Posterior cingulate gyrus (tissue), 11 donors: Measurements from ENCODE around the gene TMUB1.

Experiments used
- DNase-seq, 10 donors: peaks; one replicate each; pipeline versions ENCODE4 v3.0.0 to v3.0.0-alpha.2; 2020 to 2021; ENCODE audit warnings: mixed read lengths in 3 of 10
- intact Hi-C: fragments of 100-400 bp; cut with DNase I; formaldehyde crosslinking; loops from one replicate; pipeline ENCODE4 v1.15.1; 2023

TMUB1 gene

DNA sequence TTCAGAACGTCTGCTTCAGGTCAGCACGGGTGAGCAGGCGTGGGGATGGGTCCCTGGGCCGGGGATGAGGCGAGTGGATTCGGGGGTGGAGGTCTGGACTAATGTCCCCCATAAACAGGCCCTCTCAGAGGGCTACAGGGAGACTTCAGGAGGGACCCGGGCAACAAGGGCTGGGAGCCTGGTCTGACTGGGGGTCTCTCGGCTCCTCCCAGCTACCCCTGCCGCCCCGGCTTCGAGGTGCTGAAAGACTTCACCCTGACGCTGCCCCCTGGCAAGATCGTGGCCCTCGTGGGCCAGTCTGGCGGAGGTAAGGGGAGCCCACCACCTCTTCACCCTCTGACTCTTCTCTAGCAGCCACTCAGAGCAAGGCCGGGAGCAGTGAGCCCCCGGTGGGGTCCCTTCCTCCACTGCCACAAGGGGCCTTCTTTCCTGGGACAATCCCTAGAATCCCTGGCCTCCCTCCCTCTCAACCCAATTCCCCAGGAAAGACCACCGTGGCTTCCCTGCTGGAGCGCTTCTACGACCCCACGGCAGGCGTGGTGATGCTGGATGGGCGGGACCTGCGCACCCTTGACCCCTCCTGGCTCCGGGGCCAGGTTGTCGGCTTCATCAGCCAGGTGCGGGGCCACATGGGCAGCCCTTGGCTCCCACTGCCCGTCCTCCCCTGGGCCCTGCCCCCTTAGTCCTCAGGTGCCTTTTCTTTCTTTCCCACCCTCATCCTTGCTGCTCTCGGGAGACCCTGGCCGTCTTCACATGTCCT lies 42.5 kb downstream of the TMUB1 start:
- intact Hi-C loops, result no loop called here
- DNase-seq, result no peak

DNA sequence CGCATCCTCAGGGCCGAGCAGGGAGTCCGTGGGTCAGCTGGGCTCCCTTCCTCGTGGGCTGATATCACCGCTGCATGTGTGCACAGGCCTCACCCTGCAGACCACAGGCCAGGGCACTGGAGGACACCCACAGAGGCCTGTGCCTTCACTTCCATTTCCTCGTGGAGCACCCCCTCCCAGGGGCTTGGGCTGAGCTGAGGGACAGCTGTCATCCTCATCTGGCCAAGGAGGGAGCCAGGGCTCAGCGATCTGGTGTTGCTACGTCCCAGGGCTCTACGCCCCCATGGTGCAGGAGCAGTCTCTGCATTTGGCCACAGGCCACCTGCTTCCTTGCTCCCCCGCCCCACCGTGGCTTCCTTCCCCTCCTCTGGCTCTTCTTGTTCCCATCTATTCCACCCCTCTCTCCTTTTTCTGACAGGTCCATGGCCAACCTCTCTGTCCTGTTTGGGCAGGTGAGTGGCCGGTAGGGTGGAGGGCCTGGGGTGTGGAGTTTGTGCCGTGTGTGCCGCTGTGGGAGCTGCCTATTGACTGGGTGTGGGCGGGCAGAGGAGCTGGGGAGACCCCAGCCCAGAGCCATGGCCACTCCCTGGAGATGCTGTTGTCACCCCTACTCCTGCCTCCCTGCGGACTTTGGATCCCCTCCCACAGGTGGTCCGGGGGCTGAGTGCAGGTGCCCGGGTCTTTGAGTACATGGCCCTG lies 43.3 kb downstream of the TMUB1 start:
- DNase-seq, result no peak
- intact Hi-C loops, result no loop called here

DNA sequence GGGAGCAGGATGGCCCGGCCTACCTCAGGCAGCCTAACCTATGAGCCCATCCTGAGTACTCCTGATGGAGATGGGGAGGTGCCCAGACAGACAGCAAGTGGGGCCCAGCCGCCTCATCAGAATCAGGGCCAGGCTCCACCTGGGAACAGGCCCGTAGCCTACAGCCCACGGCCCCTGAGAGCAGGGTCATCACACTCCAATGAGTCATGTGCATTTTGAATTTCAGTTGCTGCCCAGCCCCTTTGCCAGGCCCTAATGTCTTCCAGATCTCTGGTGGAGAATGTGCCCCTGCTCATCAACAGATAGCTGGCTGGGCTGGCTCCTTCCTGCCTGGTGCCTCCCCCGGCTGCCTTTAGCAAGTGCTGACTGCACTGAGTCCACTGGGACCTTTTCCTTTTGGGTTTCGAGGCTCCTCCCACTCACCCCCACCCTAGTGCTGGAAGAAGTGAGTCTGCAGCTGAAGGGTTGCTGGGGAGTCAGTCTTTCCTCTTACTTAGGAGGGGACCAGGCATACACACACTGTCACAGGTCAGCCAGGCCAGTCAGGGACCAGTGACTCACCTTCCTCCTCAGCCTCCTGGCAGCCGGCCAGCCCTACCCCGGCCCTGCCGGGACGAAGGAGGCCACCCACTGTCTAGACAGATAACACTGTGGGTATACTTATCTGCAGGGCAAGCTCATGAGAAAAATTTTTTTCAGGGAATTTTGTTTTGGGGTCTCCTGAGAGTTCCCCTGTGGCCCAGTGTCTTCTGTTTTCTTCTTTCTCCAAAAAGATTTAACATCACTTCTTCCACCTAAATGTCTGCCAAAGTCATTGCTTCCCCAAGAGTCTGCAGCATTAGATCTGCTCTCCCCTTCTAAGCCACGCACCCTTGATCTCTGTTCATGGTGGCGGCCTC lies 44.1 kb downstream of the TMUB1 start:
- peak in 1 of 10 donors; percentile 81 for DNase-seq
- intact Hi-C loops, result no loop called here

DNA sequence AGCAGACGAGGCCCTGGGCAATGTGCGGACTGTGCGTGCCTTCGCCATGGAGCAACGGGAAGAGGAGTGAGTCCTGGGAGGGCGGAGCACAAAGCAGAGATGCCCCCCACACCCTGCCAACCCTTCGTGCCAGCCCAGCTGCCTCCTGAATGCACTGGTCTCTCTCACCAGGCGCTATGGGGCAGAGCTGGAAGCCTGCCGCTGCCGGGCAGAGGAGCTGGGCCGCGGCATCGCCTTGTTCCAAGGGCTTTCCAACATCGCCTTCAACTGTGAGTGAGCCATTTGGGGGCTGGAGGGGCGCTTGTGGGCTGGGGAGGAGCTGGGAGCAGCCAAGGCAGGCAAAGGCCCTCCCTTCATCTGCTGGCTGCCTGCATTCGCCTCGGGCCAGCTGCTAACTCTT lies 47.4 kb downstream of the TMUB1 start:
- DNase-seq, result peak in 1 of 10 donors; percentile 70
- intact Hi-C loops, result no loop called here

DNA sequence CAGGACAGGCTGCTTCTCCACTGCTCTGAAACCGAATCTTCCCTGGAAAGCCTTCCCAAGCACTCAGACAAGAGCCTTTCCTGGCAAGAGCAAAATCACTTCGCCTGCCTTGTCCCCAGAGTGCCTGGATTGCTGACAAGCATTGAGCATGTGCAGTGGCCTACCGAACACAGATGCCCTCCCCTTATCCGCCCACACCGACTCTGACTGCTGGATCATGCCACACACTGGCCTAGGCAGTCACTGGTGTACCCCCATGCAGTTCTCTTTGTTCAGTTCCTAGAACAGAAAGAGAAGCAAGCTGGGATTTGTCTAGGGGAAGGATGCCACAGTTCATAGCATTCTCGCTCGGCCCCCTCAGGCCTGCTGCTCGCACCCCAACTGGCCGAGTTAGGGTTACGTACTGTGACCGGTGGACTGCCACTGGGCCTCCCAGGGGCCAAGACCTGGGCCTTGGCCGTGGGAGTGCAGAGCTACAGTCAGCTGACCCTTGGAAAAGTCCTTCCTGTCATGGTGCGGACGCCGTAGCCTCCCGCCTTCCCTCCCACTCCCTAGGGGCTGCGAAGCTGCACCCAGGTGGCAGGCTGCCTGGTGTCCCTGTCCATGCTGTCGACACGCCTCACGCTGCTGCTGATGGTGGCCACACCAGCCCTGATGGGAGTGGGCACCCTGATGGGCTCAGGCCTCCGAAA lies 48.1 kb downstream of the TMUB1 start:
- DNase-seq, result peak in 4 of 10 donors; percentile 33 to 90 (median 69)
- intact Hi-C loops, result no loop called here

DNA sequence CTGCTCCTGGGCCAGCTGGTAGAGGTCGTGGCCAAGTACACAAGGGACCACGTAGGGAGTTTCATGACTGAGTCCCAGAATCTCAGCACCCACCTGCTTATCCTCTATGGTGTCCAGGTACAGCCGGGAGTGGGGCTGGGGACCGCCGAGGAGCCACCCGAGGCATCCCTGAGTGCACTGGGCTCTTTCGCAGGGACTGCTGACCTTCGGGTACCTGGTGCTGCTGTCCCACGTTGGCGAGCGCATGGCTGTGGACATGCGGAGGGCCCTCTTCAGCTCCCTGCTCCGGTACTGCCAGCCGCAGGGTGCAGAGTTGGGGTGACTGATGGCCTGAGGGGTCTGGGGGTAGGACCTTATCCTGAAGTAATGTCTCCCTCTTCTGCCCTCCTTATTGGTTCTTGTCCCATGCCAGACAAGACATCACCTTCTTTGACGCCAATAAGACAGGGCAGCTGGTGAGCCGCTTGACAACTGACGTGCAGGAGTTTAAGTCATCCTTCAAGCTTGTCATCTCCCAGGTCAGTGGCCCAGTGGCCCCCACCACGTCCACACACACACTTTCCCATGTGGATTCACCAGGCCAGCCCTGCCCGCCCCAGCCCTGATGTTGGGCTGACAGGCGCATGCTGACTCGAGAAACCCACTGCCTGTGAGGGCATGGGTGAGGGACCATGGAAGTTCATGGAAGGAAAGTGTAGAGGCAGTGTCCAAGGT lies 48.8 kb downstream of the TMUB1 start:
- intact Hi-C loops, result no loop called here
- DNase-seq, result peak in 1 of 10 donors; percentile 82

DNA sequence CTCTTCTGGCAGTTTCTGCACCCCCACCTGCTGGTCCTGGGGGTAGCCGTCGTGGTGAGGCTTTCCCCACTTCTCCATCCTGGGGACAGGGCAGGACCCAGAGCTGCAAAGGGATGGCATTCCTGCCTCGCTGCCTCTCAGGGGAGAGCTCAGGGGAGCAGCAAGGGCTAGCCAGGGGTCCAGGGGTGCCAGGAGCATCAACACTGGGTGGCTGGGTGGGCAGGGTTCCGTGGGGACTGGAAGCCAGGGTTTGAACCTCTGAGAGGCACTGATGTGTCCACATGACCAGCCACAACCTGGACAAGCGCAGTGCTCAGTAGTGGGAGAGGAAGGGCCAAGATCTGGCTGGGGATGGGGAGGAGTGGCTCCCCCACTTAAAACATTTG lies 49.4 kb downstream of the TMUB1 start:
- intact Hi-C loops, result no loop called here
- no peak for DNase-seq

DNA sequence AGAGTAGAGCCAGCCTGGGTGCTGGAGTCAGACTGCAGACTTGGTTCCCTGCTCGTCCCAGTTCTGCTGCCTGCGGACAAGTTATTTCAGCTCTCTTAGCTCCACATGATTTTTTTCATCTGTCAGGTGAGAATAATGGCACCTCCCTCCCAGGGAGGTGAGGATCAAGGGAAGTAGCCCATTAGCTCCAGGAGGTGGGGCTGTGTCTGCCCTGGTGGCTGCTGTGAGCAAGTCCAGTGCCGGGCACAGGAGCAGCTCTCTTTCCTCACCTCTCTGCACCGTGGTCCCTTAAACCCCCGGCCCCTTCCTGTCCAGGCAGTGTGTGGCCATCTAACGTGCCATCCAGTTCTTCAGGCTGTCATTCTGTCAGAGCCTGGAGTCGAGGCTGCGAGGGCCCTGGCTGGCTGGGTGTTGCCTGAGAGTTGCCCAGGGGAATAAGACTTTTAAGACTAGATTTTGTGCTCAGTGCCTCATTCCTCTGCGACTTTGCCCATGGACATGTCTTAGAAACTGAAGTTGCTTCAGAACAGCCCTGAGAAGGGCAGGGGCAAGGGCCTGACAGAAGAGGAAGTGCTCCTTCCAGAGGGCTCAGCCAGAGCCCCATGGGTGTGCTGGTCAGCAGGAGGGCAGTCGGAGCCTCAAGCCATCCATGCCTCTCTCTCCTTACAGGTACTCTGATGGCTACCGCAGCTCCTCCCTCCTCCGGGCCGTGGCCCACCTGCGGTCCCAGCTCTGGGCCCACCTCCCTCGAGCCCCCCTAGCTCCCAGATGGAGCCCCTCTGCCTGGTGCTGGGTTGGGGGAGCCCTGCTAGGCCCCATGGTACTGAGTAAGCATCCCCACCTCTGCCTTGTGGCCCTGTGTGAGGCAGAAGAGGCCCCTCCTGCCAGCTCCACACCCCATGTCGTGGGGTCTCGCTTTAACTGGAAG lies 50.1 kb downstream of the TMUB1 start:
- no peak for DNase-seq
- intact Hi-C loops, result no loop called here
